GM18520 (cell line): ENCODE data around the gene AMZ2.
A peak's percentile ranks its signal among the peaks of the same experiment; 100 is the strongest.
"Not testable (repeated sequence)": the region's sequence is repeated elsewhere in the genome, so short reads cannot be mapped to it uniquely, and the experiment has no call there.

Experiments
- ATAC-seq: cut with Tn5 transposase; IDR thresholded peaks from one replicate; pipeline ENCODE4 v1.9.1; 2021; ENCODE audit not compliant: unreplicated experiment

The AMZ2 gene

GRCh38 chr17:68248891-68249290 is 1.0 kb downstream of the AMZ2 start:
- ATAC-seq: no peak

- ATAC-seq: no peak
Observed at GRCh38 chr17:68249354-68249765, 1.5 kb downstream of the AMZ2 start.

GRCh38 chr17:68253426-68253825 is 5.6 kb downstream of the AMZ2 start:
- not testable (repeated sequence) for ATAC-seq

- ATAC-seq: no peak
Observed at GRCh38 chr17:68255151-68255550, 7.3 kb downstream of the AMZ2 start.

GRCh38 chr17:68255731-68256538 is 8.1 kb downstream of the AMZ2 start:
- ATAC-seq: no peak

GRCh38 chr17:68256701-68257100 is 8.9 kb downstream of the AMZ2 start:
- ATAC-seq: not testable (repeated sequence)

- no peak for ATAC-seq
Observed at GRCh38 chr17:68257934-68258333, 10.1 kb downstream of the AMZ2 start.

- peak; percentile 82 for ATAC-seq
Observed at GRCh38 chr17:68258890-68259647, 11.2 kb downstream of the AMZ2 start.

GRCh38 chr17:68259648-68259951 is 11.8 kb downstream of the AMZ2 start:
- not testable (repeated sequence) for ATAC-seq

GRCh38 chr17:68260051-68260762 is 12.4 kb downstream of the AMZ2 start:
- ATAC-seq: no peak

- not testable (repeated sequence) for ATAC-seq
Observed at GRCh38 chr17:68262467-68262866, 14.6 kb downstream of the AMZ2 start.

GRCh38 chr17:68263101-68263681 is 15.3 kb downstream of the AMZ2 start:
- ATAC-seq: not testable (repeated sequence)

- not testable (repeated sequence) for ATAC-seq
Observed at GRCh38 chr17:68265833-68266232, 18.0 kb downstream of the AMZ2 start.

GRCh38 chr17:68273722-68274121 is 25.9 kb downstream of the AMZ2 start:
- ATAC-seq: no peak

- ATAC-seq: not testable (repeated sequence)
Observed at GRCh38 chr17:68276339-68276738, 28.5 kb downstream of the AMZ2 start.

- no peak for ATAC-seq
Observed at GRCh38 chr17:68277807-68278206, 30.0 kb downstream of the AMZ2 start.

GRCh38 chr17:68281965-68282364 is 34.1 kb downstream of the AMZ2 start:
- ATAC-seq: not testable (repeated sequence)

GRCh38 chr17:68288375-68288774 is 40.5 kb downstream of the AMZ2 start:
- ATAC-seq: no peak

GRCh38 chr17:68288804-68289203 is 41.0 kb downstream of the AMZ2 start:
- ATAC-seq: no peak

- no peak for ATAC-seq
Observed at GRCh38 chr17:68289473-68289872, 41.6 kb downstream of the AMZ2 start.

GRCh38 chr17:68289936-68290267 is 42.1 kb downstream of the AMZ2 start:
- no peak for ATAC-seq
